ENCODE results near the gene TPM4.

- TF ChIP-seq CTCF (conservative IDR thresholded peaks at IDR 0.05) (no peak), EZH2 (IDR thresholded peaks at IDR 0.05; ENCODE audit: low read depth) (no peak)
Observed at GRCh38 chr19:16121141-16121540, 44.8 kb downstream of the TPM4 start.

Measured in PC-9 (cell line).